Measurements from ENCODE around the gene IZUMO4.
"Not testable (repeated sequence)": the region's sequence is repeated elsewhere in the genome, so short reads cannot be mapped to it uniquely, and the experiment has no call there.

IZUMO4 gene

DNA sequence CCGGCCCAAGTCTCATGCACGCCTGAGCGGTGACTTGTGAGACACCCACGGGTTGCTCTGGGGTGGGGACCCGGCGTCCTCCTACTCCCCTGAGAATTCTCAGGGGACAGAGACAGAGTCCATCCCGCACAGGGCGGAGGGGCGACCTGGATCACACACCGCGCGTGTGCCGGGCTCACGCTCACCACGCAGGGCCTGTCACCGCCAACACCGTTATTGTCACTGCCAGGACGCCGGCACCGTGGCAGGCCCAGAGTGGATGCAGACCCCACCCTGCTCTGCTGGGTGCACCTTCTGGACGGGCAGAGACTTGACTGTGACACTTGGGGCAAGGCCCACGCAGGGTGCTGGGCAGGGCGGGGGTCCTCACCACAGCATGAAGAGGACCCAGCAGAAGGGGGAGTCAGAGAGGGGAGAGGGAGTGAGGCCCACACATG, 16.8 kb upstream of the IZUMO4 start:
- H3K36me3 ChIP-seq, result peaks cover 7% of the 10 kb centered on the region; the same call in 1 of the 2 replicates
- no peaks in the 10 kb centered on the region for H3K4me1 ChIP-seq
- H3K27me3 ChIP-seq, result no peaks in the 10 kb centered on the region
- no peak for DNase-seq
- TF ChIP-seq, protein P1, sequence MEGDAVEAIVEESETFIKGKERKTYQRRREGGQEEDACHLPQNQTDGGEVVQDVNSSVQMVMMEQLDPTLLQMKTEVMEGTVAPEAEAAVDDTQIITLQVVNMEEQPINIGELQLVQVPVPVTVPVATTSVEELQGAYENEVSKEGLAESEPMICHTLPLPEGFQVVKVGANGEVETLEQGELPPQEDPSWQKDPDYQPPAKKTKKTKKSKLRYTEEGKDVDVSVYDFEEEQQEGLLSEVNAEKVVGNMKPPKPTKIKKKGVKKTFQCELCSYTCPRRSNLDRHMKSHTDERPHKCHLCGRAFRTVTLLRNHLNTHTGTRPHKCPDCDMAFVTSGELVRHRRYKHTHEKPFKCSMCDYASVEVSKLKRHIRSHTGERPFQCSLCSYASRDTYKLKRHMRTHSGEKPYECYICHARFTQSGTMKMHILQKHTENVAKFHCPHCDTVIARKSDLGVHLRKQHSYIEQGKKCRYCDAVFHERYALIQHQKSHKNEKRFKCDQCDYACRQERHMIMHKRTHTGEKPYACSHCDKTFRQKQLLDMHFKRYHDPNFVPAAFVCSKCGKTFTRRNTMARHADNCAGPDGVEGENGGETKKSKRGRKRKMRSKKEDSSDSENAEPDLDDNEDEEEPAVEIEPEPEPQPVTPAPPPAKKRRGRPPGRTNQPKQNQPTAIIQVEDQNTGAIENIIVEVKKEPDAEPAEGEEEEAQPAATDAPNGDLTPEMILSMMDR (IDR thresholded peaks at IDR 0.05; ENCODE audit: low read depth, low read length), result no peak
- H3K9me3 ChIP-seq, result no peaks in the 10 kb centered on the region
- no peak overlapping the region for H3K4me3 ChIP-seq (ENCODE audit: low read depth, low read length)

DNA sequence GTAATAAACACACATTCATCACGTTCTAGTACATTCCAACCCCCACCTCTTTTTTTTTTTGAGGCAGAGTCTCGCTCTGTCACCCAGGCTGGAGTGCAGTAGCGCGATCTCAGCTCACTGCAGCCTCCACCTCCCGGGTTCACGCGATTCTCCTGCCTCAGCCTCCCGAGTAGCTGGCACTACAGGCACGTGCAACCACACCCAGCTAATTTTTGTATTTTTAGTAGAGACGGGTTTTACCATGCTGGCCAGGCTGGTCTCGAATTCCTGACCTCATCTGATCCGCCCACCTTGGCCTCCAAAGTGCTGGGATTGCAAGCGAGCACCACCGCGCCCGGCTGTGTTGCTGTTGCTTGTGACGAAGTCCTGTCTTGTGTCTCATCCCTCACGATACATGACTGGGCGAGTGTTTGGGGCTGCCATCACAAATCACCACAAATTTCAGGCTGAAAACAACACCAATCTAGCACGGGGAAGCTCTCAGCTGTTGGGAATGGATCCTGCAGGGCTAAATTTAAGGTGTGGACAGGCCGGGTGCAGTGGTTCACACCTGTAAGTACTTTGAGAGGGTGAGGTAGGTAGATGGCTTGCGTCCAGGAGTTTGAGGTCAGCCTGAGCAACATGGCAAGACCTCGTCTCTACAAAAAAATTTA, 16.3 kb upstream of the IZUMO4 start:
- Histone ChIP-seq H3K27me3 (no peaks in the 10 kb centered on the region), H3K9me3 (no peaks in the 10 kb centered on the region), H3K36me3 (peaks cover 6% of the 10 kb centered on the region; the same call in 1 of the 2 replicates), H3K4me1 (no peaks in the 10 kb centered on the region), H3K4me3 (ENCODE audit: low read depth, low read length) (no peak overlapping the region)
- DNase-seq, result no peak
- TF ChIP-seq, protein P1 (IDR thresholded peaks at IDR 0.05; ENCODE audit: low read depth, low read length), result no peak

DNA sequence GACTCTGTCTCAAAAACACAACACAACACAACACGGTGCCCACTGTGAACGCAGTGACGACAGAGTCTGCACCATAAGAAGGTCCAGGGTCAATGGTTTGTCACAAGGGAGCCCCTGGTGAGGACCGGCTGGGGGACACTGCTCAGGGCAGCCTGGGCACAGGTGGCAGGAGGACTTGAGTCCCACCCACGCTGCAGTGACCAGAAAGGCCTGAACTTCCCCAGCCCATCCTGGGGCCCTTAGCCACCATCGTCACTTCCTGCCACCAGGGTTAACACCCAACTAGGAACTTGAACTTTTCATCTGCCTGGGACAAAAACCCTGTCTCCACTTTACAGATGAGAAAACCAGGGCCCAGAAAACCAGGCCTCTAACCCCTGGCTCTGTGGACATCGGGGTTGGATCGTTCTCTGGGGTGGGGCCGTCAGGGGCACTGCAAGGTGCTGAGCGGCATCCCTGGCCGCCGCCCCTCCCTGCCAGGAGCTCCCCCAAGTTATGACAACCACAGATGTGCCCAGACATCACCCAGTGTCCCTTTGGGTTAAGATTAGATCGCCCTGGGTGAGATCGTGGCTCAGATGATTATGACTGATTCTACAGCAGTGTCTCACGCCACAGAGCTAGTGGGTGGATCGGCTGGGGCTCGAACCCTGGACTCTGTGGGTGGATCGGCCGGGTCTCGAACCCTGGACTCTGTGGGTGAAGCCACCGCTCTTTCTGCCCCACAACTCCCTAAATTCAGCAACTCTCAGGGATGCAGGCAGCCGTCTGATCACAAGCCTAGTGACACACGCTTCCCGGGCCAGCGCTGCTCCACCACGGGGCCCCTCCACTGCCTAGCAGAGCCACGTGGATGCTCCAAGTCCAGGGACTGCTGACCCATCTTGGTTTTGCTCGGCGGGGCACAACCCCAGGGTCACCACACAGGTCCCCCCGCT, 14.6 kb upstream of the IZUMO4 start:
- Histone ChIP-seq H3K36me3 (0 out of 2 replicates have a peak, but pooled peaks cover 3% of the 10 kb centered on the region), H3K4me1 (no peaks in the 10 kb centered on the region), H3K9me3 (no peaks in the 10 kb centered on the region), H3K27me3 (no peaks in the 10 kb centered on the region), H3K4me3 (ENCODE audit: low read depth, low read length) (no peak overlapping the region)
- TF ChIP-seq, protein P1 (IDR thresholded peaks at IDR 0.05; ENCODE audit: low read depth, low read length), result no peak
- no peak for DNase-seq

DNA sequence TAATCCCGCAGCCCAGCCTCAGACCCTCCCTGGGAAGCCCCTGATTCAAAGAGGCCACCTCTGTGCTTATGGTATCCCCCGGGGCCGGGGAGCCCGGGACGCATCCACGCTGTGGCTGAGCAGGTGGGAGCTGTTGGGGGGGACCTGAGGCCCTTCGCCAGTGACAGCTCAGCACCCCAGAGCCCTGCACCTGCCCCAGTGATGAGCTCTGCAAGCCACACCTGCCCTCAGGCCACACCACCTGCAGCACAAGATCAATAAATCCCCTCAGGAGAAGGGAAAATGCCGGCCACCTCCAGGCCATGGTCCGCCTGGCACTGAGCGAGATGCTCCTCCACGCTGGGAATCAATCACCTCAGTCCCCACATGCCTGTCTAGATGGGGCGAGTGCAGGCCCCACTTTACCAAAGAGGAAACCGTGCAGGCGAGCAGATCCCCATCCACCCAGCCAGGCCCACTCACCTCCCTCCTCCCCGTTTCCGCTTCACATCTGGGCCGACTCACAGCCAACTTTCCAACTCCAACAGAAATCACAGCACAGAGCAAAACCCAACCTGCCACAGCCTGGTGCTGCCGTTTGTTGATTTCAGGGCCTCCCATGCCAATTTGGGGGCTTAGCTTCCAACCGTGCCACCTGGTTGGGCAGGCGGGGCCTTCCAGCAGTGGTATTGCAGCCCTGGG, 13.4 kb upstream of the IZUMO4 start:
- Histone ChIP-seq H3K27me3 (no peaks in the 10 kb centered on the region), H3K9me3 (no peaks in the 10 kb centered on the region), H3K4me3 (ENCODE audit: low read depth, low read length) (no peak overlapping the region), H3K4me1 (no peaks in the 10 kb centered on the region), H3K36me3 (no peaks in the 10 kb centered on the region)
- DNase-seq, result no peak
- TF ChIP-seq, protein P1 (IDR thresholded peaks at IDR 0.05; ENCODE audit: low read depth, low read length), result no peak

DNA sequence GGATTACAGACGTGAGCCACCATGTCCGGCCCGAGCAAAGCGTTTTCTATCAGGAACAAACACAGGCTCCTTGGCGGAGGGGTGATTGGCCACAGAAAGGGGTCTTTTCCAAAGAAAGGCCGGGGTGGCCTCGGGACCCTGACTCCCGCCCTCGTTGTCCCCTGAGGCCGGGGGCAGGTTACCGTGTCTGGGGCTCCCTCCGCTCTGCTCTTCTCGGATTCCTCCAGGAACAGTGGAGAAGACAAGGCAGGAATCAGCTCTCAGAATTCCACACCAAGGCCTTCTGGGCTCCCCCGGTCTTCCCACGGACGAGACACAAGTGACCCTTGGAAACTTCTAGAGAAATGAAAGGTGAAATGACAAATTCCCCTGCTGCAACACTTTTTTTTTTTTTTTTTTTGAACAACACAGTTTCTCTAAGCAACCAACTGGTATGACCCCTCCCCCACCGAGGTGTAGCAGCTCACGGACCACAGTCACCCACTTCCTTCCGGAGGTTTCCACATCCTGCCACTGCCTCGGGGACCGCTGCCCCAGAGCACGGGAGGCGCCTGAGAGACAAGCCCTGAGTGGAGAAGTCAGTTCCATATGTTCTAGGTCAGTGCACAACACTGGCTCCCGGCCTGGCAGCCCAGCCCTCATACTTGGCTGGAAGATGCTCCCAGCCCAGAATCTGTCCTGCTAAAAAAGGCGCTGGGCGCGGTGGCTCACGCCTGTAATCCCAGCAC, 11.6 kb upstream of the IZUMO4 start:
- peaks cover 14% of the 10 kb centered on the region for H3K4me1 ChIP-seq

DNA sequence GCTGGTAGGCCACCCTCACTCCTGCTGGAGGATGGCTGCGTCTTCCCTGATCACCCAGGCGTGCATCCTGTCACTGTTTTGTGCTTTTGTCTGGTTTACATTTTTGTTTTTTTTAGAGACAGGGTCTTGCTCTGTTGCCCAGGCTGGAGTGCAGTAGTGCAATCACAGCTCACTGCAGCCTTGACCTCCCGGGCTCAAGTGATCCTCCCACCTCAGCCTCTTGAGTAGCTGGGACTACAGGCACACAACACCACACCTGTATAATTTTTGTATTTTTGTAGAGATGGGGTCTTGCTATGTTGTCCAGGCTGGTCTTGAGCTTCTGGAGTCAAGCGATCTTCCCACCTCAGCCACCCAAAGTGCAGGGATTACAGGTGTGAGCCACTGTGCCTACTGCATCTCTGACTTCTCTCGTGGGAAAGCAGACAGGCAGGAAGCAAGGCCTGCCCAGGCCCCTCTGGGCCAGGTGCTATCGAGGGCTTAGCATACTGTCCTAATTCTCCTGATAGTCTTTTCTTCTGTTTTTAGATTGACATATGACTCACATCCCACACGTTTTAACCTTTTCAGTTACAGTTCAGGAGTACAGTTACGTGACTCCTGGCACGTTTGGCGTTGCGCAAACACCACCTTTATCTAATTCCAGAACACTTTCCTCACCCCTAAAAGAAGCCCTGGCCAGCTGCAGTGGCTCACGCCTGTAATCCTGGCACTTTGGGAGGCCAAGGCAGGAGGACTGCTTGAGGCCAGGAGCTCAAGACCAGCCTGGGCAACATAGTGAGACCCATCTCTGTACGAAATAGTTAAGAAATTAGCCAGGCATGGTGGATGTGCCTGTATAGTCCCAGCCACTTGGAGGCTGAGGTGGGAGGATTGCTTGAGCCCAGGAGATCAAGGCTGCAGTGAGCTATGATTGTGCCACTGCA, 9.8 kb upstream of the IZUMO4 start:
- peaks cover 16% of the 10 kb centered on the region for H3K4me1 ChIP-seq
- not testable (repeated sequence) for DNase-seq; H3K27me3 ChIP-seq; H3K36me3 ChIP-seq; H3K4me3 ChIP-seq (ENCODE audit: low read depth, low read length); H3K9me3 ChIP-seq

More for the DNA sequence above, 11.6 kb upstream of the IZUMO4 start:
- no peaks in the 10 kb centered on the region for H3K36me3 ChIP-seq
- no peak overlapping the region for H3K4me3 ChIP-seq (ENCODE audit: low read depth, low read length)
- DNase-seq, result no peak
- TF ChIP-seq, protein P1 (IDR thresholded peaks at IDR 0.05; ENCODE audit: low read depth, low read length), result no peak
- no peaks in the 10 kb centered on the region for H3K9me3 ChIP-seq
- H3K27me3 ChIP-seq, result no peaks in the 10 kb centered on the region
